ENCODE data around the gene C3orf18.

Gene C3orf18

GRCh38 chr3:50603261-50604109 is 35.9 kb upstream of the C3orf18 start:
- DNase-seq (ENCODE audit: low spot score) = no peak

- DNase-seq (ENCODE audit: low spot score) = no peak
These were observed 35.1 kb upstream of the C3orf18 start for GRCh38 chr3:50602595-50603191.

GRCh38 chr3:50600841-50601591 is 33.5 kb upstream of the C3orf18 start:
- peak; percentile 91 for DNase-seq (ENCODE audit: low spot score)

GRCh38 chr3:50600141-50600753 is 32.7 kb upstream of the C3orf18 start:
- DNase-seq (ENCODE audit: low spot score) = no peak

- DNase-seq (ENCODE audit: low spot score) = no peak
These were observed 32.2 kb upstream of the C3orf18 start for GRCh38 chr3:50599716-50600118.

- DNase-seq (ENCODE audit: low spot score) = no peak
These were observed 31.7 kb upstream of the C3orf18 start for GRCh38 chr3:50599115-50599715.

GRCh38 chr3:50594253-50594785 is 26.8 kb upstream of the C3orf18 start:
- DNase-seq (ENCODE audit: low spot score) = no peak

- no peak for DNase-seq (ENCODE audit: low spot score)
These were observed 25.0 kb upstream of the C3orf18 start for GRCh38 chr3:50592568-50592967.

GRCh38 chr3:50591196-50591741 is 23.7 kb upstream of the C3orf18 start:
- DNase-seq (ENCODE audit: low spot score) = no peak

- no peak for DNase-seq (ENCODE audit: low spot score)
These were observed 21.3 kb upstream of the C3orf18 start for GRCh38 chr3:50588759-50589433.

GRCh38 chr3:50587806-50588758 is 20.5 kb upstream of the C3orf18 start:
- no peak for DNase-seq (ENCODE audit: low spot score)

- no peak for DNase-seq (ENCODE audit: low spot score)
These were observed 19.8 kb upstream of the C3orf18 start for GRCh38 chr3:50587373-50587772.

GRCh38 chr3:50586763-50587070 is 19.2 kb upstream of the C3orf18 start:
- DNase-seq (ENCODE audit: low spot score) = no peak

- DNase-seq (ENCODE audit: low spot score) = no peak
These were observed 18.6 kb upstream of the C3orf18 start for GRCh38 chr3:50585919-50586762.

GRCh38 chr3:50584391-50584790 is 16.8 kb upstream of the C3orf18 start:
- no peak for DNase-seq (ENCODE audit: low spot score)

- no peak for DNase-seq (ENCODE audit: low spot score)
These were observed 16.4 kb upstream of the C3orf18 start for GRCh38 chr3:50583897-50584296.

- DNase-seq (ENCODE audit: low spot score) = no peak
These were observed 14.5 kb upstream of the C3orf18 start for GRCh38 chr3:50582083-50582482.

- DNase-seq (ENCODE audit: low spot score) = no peak
These were observed 13.9 kb upstream of the C3orf18 start for GRCh38 chr3:50581459-50581842.
